Keratinocyte (primary cell): ENCODE results near the gene MYO1E.

Source experiments
- EZH2 ChIP-seq: IDR thresholded peaks from one replicate; pipeline ENCODE4 v1.6.1; 2012; ENCODE audit warnings: inconsistent platforms, mild to moderate bottlenecking, low read length, moderate library complexity
- TF ChIP-seq, protein P1 (sequence below), 3 experiments: IDR thresholded peaks in 1 of 3; conservative IDR thresholded peaks in 1 of 3; optimal IDR thresholded peaks in 1 of 3; 2 replicates in 2 of 3; 3 replicates in 1 of 3; pipeline versions ENCODE3 to v1.5.1; 2011; ENCODE audit warnings: low read length in 3 of 3, mild to moderate bottlenecking in 3 of 3, moderate library complexity in 2 of 3, control low read depth in 1 of 3, inconsistent platforms in 1 of 3; ENCODE audit not compliant: insufficient read depth in 2 of 3; ENCODE audit errors: extremely low read depth in 1 of 3

GRCh38 chr15:59301527-59301926, 71.1 kb downstream of the MYO1E start:
- TF ChIP-seq, protein P1, sequence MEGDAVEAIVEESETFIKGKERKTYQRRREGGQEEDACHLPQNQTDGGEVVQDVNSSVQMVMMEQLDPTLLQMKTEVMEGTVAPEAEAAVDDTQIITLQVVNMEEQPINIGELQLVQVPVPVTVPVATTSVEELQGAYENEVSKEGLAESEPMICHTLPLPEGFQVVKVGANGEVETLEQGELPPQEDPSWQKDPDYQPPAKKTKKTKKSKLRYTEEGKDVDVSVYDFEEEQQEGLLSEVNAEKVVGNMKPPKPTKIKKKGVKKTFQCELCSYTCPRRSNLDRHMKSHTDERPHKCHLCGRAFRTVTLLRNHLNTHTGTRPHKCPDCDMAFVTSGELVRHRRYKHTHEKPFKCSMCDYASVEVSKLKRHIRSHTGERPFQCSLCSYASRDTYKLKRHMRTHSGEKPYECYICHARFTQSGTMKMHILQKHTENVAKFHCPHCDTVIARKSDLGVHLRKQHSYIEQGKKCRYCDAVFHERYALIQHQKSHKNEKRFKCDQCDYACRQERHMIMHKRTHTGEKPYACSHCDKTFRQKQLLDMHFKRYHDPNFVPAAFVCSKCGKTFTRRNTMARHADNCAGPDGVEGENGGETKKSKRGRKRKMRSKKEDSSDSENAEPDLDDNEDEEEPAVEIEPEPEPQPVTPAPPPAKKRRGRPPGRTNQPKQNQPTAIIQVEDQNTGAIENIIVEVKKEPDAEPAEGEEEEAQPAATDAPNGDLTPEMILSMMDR (optimal IDR thresholded peaks at IDR 0.05 in 1 of 3, IDR thresholded peaks at IDR 0.05 in 1 of 3, conservative IDR thresholded peaks at IDR 0.05 in 1 of 3; ENCODE audit: extremely low read depth in 1 of 3, insufficient read depth in 2 of 3, low read length in 3 of 3): no peak
- TF ChIP-seq EZH2: no peak
